ENCODE results near the gene HSFX4. TPM values are rescaled to one million over a fixed set of nuclear protein-coding genes. Genes with fewer than 3 reads are reported as not detected.

The HSFX4 gene, protein sequence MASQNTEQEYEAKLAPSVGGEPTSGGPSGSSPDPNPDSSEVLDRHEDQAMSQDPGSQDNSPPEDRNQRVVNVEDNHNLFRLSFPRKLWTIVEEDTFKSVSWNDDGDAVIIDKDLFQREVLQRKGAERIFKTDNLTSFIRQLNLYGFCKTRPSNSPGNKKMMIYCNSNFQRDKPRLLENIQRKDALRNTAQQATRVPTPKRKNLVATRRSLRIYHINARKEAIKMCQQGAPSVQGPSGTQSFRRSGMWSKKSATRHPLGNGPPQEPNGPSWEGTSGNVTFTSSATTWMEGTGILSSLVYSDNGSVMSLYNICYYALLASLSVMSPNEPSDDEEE
- total RNA-seq, result not detected in 2 replicates

DNA sequence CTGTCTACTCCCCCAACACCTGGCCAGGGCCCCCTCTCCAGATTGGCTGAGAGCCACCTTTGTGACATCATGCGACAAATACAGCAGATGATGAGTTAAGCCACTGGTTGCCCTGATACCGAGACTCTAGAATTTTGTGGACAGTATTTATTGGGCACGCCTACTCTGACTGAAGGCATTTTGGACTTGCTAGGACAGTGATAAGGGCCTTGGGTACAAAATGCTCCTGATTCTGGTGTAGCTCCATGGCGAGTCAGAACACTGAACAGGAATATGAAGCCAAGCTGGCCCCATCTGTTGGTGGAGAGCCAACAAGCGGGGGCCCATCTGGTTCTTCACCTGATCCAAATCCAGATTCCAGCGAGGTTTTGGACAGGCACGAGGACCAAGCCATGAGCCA lies at the start of gene HSFX4:
HSFX4 (plus strand) TSS at position 174 of the 400 bp plus-strand sequence; CDS start at position 246, 72 bp downstream.

DNA sequence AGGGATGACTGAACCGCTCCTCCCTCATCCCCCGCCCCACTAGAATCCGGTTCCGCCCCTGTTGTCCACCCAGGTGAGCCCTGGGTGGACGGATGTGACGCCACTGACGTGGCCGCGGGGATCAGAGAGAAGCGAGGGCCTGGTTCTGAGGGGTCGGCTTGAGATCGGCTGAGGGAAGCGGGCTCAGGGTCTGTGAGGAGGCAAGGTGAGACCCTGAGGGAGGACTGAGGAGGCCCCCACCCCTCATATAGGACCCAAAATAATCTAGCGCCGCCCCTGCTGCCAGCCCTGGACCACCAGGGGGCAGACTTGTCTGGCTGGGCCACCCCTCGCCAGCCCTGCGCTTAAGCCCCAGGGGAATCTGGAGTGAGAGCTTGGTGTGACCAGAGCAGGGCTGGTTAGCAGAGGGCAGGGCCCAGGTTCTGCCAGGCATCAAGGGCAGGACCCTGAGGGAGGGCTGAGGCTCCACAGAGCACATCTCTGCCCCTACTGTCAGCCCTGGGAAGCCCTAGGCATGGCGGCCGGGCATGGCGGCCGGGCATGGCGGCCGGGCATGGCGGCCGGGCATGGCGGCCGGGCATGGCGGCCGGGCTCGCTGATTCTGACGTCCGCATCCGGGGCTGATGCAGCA lies 48.2 kb upstream of the HSFX4 start, which contains the start of gene MAGEA8:
MAGEA8 (plus strand) TSS at position 103 of the 631 bp plus-strand sequence. CDS start 3,090 bp downstream, outside the sequence.

GRCh38 chrX:149938427-149938880 lies 9.1 kb downstream of the HSFX4 start, which contains the start of gene EOLA2:
Gene EOLA2, minus strand, starts transcription at chrX:149938491. Its CDS starts 4,617 bp downstream, at chrX:149933874.

Other genes starting within 250 kb of the HSFX4 start
- not detected in 2 replicates for gene MAGEA11, start 217.5 kb upstream of the HSFX4 start, total RNA-seq
- gene HSFX1, start 155.5 kb upstream of the HSFX4 start, total RNA-seq, result 0.43 and 1.2 TPM in 2 replicates
- gene MAGEA9, start 147.6 kb upstream of the HSFX4 start, total RNA-seq, result not detected in 2 replicates
- not detected in 2 replicates for gene MAGEA8, start 48.4 kb upstream of the HSFX4 start, total RNA-seq
- gene EOLA2, start 8.9 kb downstream of the HSFX4 start, total RNA-seq, result 17.5 and 18.8 TPM in 2 replicates